Natural killer cell (primary cell): ENCODE data around the gene CD83. TPM values are rescaled to one million over a fixed set of nuclear protein-coding genes. Genes with fewer than 3 reads are reported as not detected.

Experiments used
- ATAC-seq, 3 donors: fragments of 150-1000 bp in 2 of 3; fragments of 200-7000 bp in 1 of 3; cut with Tn5 transposase; 1 replicate in 1 of 3; 2 replicates in 2 of 3; pipeline ENCODE4 v1.10.0; 2021; ENCODE audit warnings: mild to moderate bottlenecking in 2 of 3, moderate library complexity in 2 of 3
- DNase-seq, 2 donors: peaks; one replicate each; pipeline versions ENCODE4 v3.0.0 to v3.0.0-alpha.2; 2013 to 2021; ENCODE audit warnings: mixed read lengths in 1 of 2
- H3K27ac ChIP-seq: one replicate; pipeline ENCODE4 v1.5.1; 2013; ENCODE audit warnings: mild to moderate bottlenecking, low read length
- H3K27me3 ChIP-seq: one replicate; pipeline ENCODE4 v1.6.1; 2013; ENCODE audit warnings: low read length; ENCODE audit not compliant: control insufficient read depth, insufficient read depth
- H3K36me3 ChIP-seq: one replicate; pipeline ENCODE4 v1.6.1; 2013; ENCODE audit warnings: low read length; ENCODE audit not compliant: control insufficient read depth, insufficient read depth
- H3K4me1 ChIP-seq: one replicate; pipeline ENCODE4 v1.6.1; 2013; ENCODE audit warnings: low read length; ENCODE audit not compliant: control insufficient read depth, insufficient read depth
- H3K4me3 ChIP-seq: one replicate; pipeline ENCODE4 v1.5.1; 2013; ENCODE audit warnings: low read length
- H3K9me3 ChIP-seq: one replicate; pipeline ENCODE4 v1.6.1; 2013; ENCODE audit warnings: low read length; ENCODE audit not compliant: control insufficient read depth, insufficient read depth
- H3K27ac Mint-ChIP-seq, 2 donors: one replicate each; pipeline ENCODE4 v1.8.0; 2022; ENCODE audit warnings: mild to moderate bottlenecking in 2 of 2, mixed read lengths in 2 of 2, moderate library complexity in 1 of 2
- H3K27me3 Mint-ChIP-seq, 2 donors: one replicate each; pipeline ENCODE4 v1.8.0; 2022; ENCODE audit warnings: low read depth in 2 of 2, mixed read lengths in 2 of 2
- H3K36me3 Mint-ChIP-seq: one replicate; pipeline ENCODE4 v1.8.0; 2022; ENCODE audit warnings: mixed read lengths
- H3K4me1 Mint-ChIP-seq, 2 donors: one replicate each; pipeline ENCODE4 v1.8.0; 2022; ENCODE audit warnings: mixed read lengths in 2 of 2
- H3K4me3 Mint-ChIP-seq: one replicate; pipeline ENCODE4 v1.8.0; 2022; ENCODE audit warnings: mild to moderate bottlenecking, moderate library complexity, mixed read lengths
- H3K9me3 Mint-ChIP-seq, 2 donors: one replicate each; pipeline ENCODE4 v1.8.0; 2022; ENCODE audit warnings: mixed read lengths in 2 of 2
- WGBS: methylation state at CpG from one replicate; pipeline ENCODE4 v1.1.7; 2013; ENCODE audit warnings: missing lambda C conversion rate; ENCODE audit not compliant: insufficient coverage; 5-methylcytosine and 5-hydroxymethylcytosine counted together
- intact Hi-C: fragments of 100-400 bp; cut with micrococcal nuclease; formaldehyde crosslinking; loops from one replicate; pipeline ENCODE4 v1.14.2; 2022
- total RNA-seq, 4 donors: library from RNA; stranded (reverse); fragments of 120-200 nt in 1 of 4; gene quantifications; one replicate each; pipeline versions ENCODE4 v1.2.3 to v1.2.4, GENCODE V29; 2013 to 2022
- TF ChIP-seq, protein P1 (sequence below): fragments of 200-600 bp; IDR thresholded peaks from one replicate; pipeline ENCODE4 v1.8.0; 2022; ENCODE audit warnings: antibody characterized with exemption

Gene CD83
- total RNA-seq, 3 donors from 2014 or later (not counting 1 experiment from before 2014, with no cell fraction given), result 54.8 to 110 (median 64.3) TPM

DNA sequence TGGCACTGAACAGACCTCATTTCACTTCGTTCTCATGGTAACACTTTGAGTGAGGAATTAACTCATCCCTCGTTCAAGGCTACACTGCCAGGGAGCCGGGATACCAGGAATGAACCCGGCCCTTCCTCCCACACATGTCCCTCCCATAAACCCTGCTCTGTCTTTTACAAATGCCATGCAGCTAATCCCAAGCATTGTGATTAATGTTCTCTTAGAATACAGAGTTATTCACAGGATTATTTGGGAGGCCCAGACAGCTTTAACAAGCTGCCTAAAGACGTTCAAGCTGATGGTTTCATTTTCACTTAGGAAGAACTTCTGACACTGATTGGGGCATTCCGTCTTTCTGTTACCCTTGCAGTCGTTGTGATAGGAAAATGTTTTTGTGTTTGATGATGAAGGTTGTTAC lies 42.5 kb upstream of the CD83 start:
- Mint-ChIP-seq H3K4me1 (peaks cover 18% of the 10 kb centered on the region in 2 donors), H3K27ac (peak overlapping the region; percentile 95 to 97), H3K4me3 (peak overlapping the region; percentile 95), H3K27me3 (no peaks in the 10 kb centered on the region), H3K9me3 (no peaks in the 10 kb centered on the region), H3K36me3 (no peaks in the 10 kb centered on the region)
- WGBS, result 8% methylated on average over 5 of the region's 7 CpGs
- Histone ChIP-seq H3K9me3 (no peaks in the 10 kb centered on the region), H3K4me1 (no peaks in the 10 kb centered on the region), H3K27me3 (no peaks in the 10 kb centered on the region), H3K36me3 (no peaks in the 10 kb centered on the region), H3K27ac (peak overlapping the region; percentile 71), H3K4me3 (peak overlapping the region; percentile 17)
- peak in 1 of 2 donors; percentile 81 for DNase-seq
- TF ChIP-seq, protein P1, sequence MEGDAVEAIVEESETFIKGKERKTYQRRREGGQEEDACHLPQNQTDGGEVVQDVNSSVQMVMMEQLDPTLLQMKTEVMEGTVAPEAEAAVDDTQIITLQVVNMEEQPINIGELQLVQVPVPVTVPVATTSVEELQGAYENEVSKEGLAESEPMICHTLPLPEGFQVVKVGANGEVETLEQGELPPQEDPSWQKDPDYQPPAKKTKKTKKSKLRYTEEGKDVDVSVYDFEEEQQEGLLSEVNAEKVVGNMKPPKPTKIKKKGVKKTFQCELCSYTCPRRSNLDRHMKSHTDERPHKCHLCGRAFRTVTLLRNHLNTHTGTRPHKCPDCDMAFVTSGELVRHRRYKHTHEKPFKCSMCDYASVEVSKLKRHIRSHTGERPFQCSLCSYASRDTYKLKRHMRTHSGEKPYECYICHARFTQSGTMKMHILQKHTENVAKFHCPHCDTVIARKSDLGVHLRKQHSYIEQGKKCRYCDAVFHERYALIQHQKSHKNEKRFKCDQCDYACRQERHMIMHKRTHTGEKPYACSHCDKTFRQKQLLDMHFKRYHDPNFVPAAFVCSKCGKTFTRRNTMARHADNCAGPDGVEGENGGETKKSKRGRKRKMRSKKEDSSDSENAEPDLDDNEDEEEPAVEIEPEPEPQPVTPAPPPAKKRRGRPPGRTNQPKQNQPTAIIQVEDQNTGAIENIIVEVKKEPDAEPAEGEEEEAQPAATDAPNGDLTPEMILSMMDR, result no peak
- peak; percentile 93 to 96 (median 94) for ATAC-seq
- intact Hi-C loops, result no loop called here

DNA sequence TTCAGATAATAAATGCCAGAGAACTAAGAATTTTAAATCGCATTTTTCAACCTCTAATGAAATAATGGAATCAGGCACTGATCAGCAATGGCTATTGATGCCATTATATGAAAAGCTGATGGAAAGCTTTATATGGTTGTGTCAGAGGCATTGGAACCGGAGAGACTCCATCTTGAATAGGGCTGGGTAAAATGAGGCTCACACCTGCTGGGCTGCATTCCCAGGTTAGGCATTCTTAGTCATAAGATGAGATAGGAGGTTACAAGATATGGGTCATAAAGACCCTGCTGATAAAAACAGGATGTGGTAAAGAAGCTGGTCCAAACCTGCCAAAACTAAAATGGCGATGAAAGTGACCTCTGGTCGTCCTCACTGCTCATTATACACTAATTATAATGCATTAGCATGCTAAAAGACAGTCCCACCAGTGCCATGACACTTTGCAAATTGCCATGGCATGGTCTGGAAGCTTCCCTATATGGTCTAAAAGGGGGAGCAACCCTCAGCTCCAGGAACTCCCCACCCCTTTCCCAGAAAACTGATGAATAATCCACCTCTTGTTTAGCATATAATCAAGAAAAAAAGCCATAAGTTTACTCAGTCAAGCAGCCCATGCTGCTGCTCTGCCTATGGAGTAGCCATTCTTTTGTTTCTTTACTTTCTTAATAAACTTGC lies 40.2 kb upstream of the CD83 start:
- Mint-ChIP-seq H3K27ac (peak overlapping the region in 1 of 2 donors; percentile 50), H3K9me3 (no peaks in the 10 kb centered on the region), H3K36me3 (no peaks in the 10 kb centered on the region), H3K27me3 (no peaks in the 10 kb centered on the region), H3K4me3 (no peak overlapping the region), H3K4me1 (peaks cover 18% of the 10 kb centered on the region in 2 donors)
- H3K4me3 ChIP-seq, result no peak overlapping the region
- ATAC-seq (no peak), DNase-seq (no peak)
- intact Hi-C loops, result no loop called here
- H3K27ac ChIP-seq, result no peak overlapping the region
- H3K9me3 ChIP-seq, result no peaks in the 10 kb centered on the region
- H3K36me3 ChIP-seq, result no peaks in the 10 kb centered on the region
- 67% methylated on average over 4 of the region's 4 CpGs for WGBS
- H3K27me3 ChIP-seq, result no peaks in the 10 kb centered on the region
- TF ChIP-seq, protein P1, result no peak
- H3K4me1 ChIP-seq, result no peaks in the 10 kb centered on the region

DNA sequence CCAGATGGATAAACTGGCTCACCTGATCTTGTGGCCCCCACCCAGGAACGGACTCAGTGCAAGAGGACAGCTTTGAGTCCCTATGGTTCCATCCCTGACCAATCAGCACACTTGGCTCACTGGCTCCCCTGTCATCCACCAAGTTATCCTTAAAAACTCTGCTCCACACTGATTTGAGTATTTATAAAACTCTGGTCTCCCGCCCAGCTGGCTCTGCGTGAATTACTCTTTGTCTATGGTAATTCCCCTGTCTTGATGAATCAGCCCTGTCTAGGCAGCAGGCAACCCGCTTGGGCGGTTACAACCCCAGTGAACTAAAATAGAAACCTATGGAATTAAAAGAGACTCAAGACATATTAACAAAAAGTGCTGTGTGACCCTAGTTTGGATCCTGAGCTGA lies 38.1 kb upstream of the CD83 start:
- Mint-ChIP-seq H3K27me3 (no peaks in the 10 kb centered on the region), H3K9me3 (no peaks in the 10 kb centered on the region), H3K27ac (no peak overlapping the region), H3K4me1 (peaks cover 12 to 16% of the 10 kb centered on the region in 2 donors), H3K4me3 (no peak overlapping the region), H3K36me3 (no peaks in the 10 kb centered on the region)
- ATAC-seq, result no peak
- Histone ChIP-seq H3K27ac (no peak overlapping the region), H3K36me3 (no peaks in the 10 kb centered on the region), H3K4me3 (no peak overlapping the region), H3K4me1 (no peaks in the 10 kb centered on the region), H3K27me3 (no peaks in the 10 kb centered on the region), H3K9me3 (no peaks in the 10 kb centered on the region)
- 75% methylated on average over 4 of the region's 5 CpGs for WGBS
- intact Hi-C loops, result no loop called here
- DNase-seq, result no peak
- TF ChIP-seq, protein P1, result no peak

DNA sequence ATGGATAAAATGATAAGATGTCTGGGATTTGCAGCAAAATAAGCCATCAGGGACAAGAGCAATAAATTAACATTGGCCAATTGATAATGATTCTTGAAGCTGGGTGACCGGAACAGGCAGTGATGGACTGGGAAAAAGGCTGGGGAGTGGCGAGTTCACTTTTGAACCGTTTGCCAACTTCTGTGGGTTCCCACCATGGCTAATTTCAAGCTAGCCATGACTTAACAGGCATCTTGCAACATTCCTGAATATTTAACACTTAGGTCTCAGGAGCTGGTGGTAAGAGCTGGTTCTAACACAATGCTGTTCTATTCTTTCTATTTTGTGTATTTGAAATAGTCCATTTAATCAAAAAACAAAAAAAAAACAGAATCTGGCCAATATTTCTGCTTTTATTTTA lies 37.6 kb upstream of the CD83 start:
- 93% methylated on average over 3 of the region's 3 CpGs for WGBS
- intact Hi-C loops, result no loop called here
- Histone ChIP-seq H3K27ac (no peak overlapping the region), H3K9me3 (no peaks in the 10 kb centered on the region), H3K4me1 (no peaks in the 10 kb centered on the region), H3K4me3 (no peak overlapping the region), H3K36me3 (no peaks in the 10 kb centered on the region), H3K27me3 (no peaks in the 10 kb centered on the region)
- ATAC-seq (no peak), DNase-seq (no peak)
- Mint-ChIP-seq H3K27ac (no peak overlapping the region), H3K27me3 (no peaks in the 10 kb centered on the region), H3K9me3 (no peaks in the 10 kb centered on the region), H3K4me3 (no peak overlapping the region), H3K36me3 (no peaks in the 10 kb centered on the region), H3K4me1 (peaks cover 7 to 11% of the 10 kb centered on the region in 2 donors)
- TF ChIP-seq, protein P1, result no peak
